Stomach smooth muscle (tissue), 2 donors: Measurements from ENCODE around the gene ANO8.
A peak's percentile ranks its signal among the peaks of the same experiment; 100 is the strongest.

Source experiments
- H3K27ac ChIP-seq: one replicate; pipeline ENCODE4 v1.7.0; 2013; ENCODE audit warnings: mild to moderate bottlenecking, low read length, inconsistent platforms
- H3K27me3 ChIP-seq, 2 donors: one replicate each; pipeline ENCODE4 v1.7.0; 2013; ENCODE audit warnings: low read length in 2 of 2; ENCODE audit not compliant: insufficient read depth in 2 of 2, control insufficient read depth in 1 of 2
- H3K36me3 ChIP-seq, 2 donors: one replicate each; pipeline ENCODE4 v1.7.0; 2013; ENCODE audit warnings: low read length in 2 of 2; ENCODE audit not compliant: control insufficient read depth in 2 of 2, insufficient read depth in 2 of 2
- H3K4me1 ChIP-seq: one replicate; pipeline ENCODE4 v1.7.0; 2013; ENCODE audit warnings: low read length; ENCODE audit not compliant: control insufficient read depth, insufficient read depth
- H3K4me3 ChIP-seq, 2 donors: one replicate each; pipeline ENCODE4 v1.7.0; 2013; ENCODE audit warnings: low read length in 2 of 2
- H3K9ac ChIP-seq, 2 donors: one replicate each; pipeline ENCODE4 v1.7.0; 2013; ENCODE audit warnings: low read length in 2 of 2, mild to moderate bottlenecking in 1 of 2
- H3K9me3 ChIP-seq, 2 donors: one replicate each; pipeline ENCODE4 v1.7.0; 2013; ENCODE audit warnings: low read length in 2 of 2; ENCODE audit not compliant: control insufficient read depth in 2 of 2
- donor health status: healthy.
- donor health status: Pancreatic carcinoma.

Gene ANO8

GRCh38 chr19:17358395-17358794 is 23.7 kb upstream of the ANO8 start:
- Histone ChIP-seq H3K4me1 (no peaks in the 10 kb centered on the region), H3K36me3 (no peaks in the 10 kb centered on the region), H3K27ac (no peak overlapping the region), H3K9me3 (no peaks in the 10 kb centered on the region), H3K9ac (no peak overlapping the region), H3K4me3 (no peak overlapping the region), H3K27me3 (no peaks in the 10 kb centered on the region)

- no peak overlapping the region for H3K27ac ChIP-seq
Measured at GRCh38 chr19:17357724-17358123, 23.1 kb upstream of the ANO8 start.

GRCh38 chr19:17357078-17357666 is 22.5 kb upstream of the ANO8 start:
- H3K27me3 ChIP-seq, result no peaks in the 10 kb centered on the region
- H3K36me3 ChIP-seq, result no peaks in the 10 kb centered on the region
- H3K27ac ChIP-seq, result no peak overlapping the region
- H3K9ac ChIP-seq, result no peak overlapping the region
- no peak overlapping the region for H3K4me3 ChIP-seq
- no peaks in the 10 kb centered on the region for H3K4me1 ChIP-seq
- no peaks in the 10 kb centered on the region for H3K9me3 ChIP-seq

More at GRCh38 chr19:17357724-17358123, 23.1 kb upstream of the ANO8 start:
- Histone ChIP-seq H3K9me3 (no peaks in the 10 kb centered on the region), H3K4me3 (no peak overlapping the region), H3K27me3 (no peaks in the 10 kb centered on the region), H3K9ac (no peak overlapping the region), H3K36me3 (no peaks in the 10 kb centered on the region), H3K4me1 (no peaks in the 10 kb centered on the region)

GRCh38 chr19:17353386-17353785 is 18.7 kb upstream of the ANO8 start:
- H3K9me3 ChIP-seq, result no peaks in the 10 kb centered on the region
- peaks cover 0 to 4% of the 10 kb centered on the region in 2 donors for H3K27me3 ChIP-seq
- no peak overlapping the region for H3K27ac ChIP-seq
- H3K4me1 ChIP-seq, result peaks cover 8% of the 10 kb centered on the region
- no peak overlapping the region for H3K9ac ChIP-seq
- no peak overlapping the region for H3K4me3 ChIP-seq
- H3K36me3 ChIP-seq, result no peaks in the 10 kb centered on the region

- Histone ChIP-seq H3K36me3 (no peaks in the 10 kb centered on the region), H3K9me3 (no peaks in the 10 kb centered on the region), H3K27me3 (peaks cover 0 to 4% of the 10 kb centered on the region in 2 donors), H3K4me3 (no peak overlapping the region), H3K9ac (no peak overlapping the region), H3K27ac (no peak overlapping the region), H3K4me1 (peaks cover 13% of the 10 kb centered on the region)
Measured at GRCh38 chr19:17352608-17353280, 18.1 kb upstream of the ANO8 start.

- H3K27ac ChIP-seq, result no peak overlapping the region
- no peaks in the 10 kb centered on the region for H3K36me3 ChIP-seq
- H3K4me1 ChIP-seq, result peaks cover 21% of the 10 kb centered on the region
- no peak overlapping the region for H3K9ac ChIP-seq
- peaks cover 0 to 4% of the 10 kb centered on the region in 2 donors for H3K27me3 ChIP-seq
- H3K4me3 ChIP-seq, result no peak overlapping the region
- no peaks in the 10 kb centered on the region for H3K9me3 ChIP-seq
Measured at GRCh38 chr19:17351815-17352435, 17.3 kb upstream of the ANO8 start.

- Histone ChIP-seq H3K36me3 (no peaks in the 10 kb centered on the region), H3K9ac (no peak overlapping the region), H3K4me1 (peaks cover 27% of the 10 kb centered on the region), H3K4me3 (no peak overlapping the region), H3K9me3 (no peaks in the 10 kb centered on the region), H3K27me3 (peaks cover 0 to 4% of the 10 kb centered on the region in 2 donors), H3K27ac (peak overlapping the region; percentile 49)
Measured at GRCh38 chr19:17348700-17349099, 14.0 kb upstream of the ANO8 start.

GRCh38 chr19:17347877-17348276 is 13.2 kb upstream of the ANO8 start:
- Histone ChIP-seq H3K27ac (peak overlapping the region; percentile 49), H3K36me3 (no peaks in the 10 kb centered on the region), H3K27me3 (peaks cover 0 to 4% of the 10 kb centered on the region in 2 donors), H3K9ac (no peak overlapping the region), H3K4me3 (no peak overlapping the region), H3K9me3 (no peaks in the 10 kb centered on the region), H3K4me1 (peaks cover 27% of the 10 kb centered on the region)

GRCh38 chr19:17347361-17347760 is 12.7 kb upstream of the ANO8 start:
- Histone ChIP-seq H3K9me3 (no peaks in the 10 kb centered on the region), H3K4me1 (peaks cover 27% of the 10 kb centered on the region), H3K27ac (peak overlapping the region; percentile 49)

GRCh38 chr19:17346109-17346671 is 11.5 kb upstream of the ANO8 start:
- Histone ChIP-seq H3K4me1 (peaks cover 24% of the 10 kb centered on the region), H3K27me3 (peaks cover 0 to 4% of the 10 kb centered on the region in 2 donors), H3K9me3 (no peaks in the 10 kb centered on the region), H3K36me3 (no peaks in the 10 kb centered on the region), H3K9ac (no peak overlapping the region), H3K4me3 (peak overlapping the region in 1 of 2 donors; percentile 29), H3K27ac (no peak overlapping the region)

More at GRCh38 chr19:17347361-17347760, 12.7 kb upstream of the ANO8 start:
- Histone ChIP-seq H3K27me3 (peaks cover 0 to 4% of the 10 kb centered on the region in 2 donors), H3K9ac (no peak overlapping the region), H3K36me3 (no peaks in the 10 kb centered on the region), H3K4me3 (no peak overlapping the region)
